Forelimb muscle (tissue), 1 donor: Measurements from ENCODE around the gene GGT5. TPM values are rescaled to one million over a fixed set of nuclear protein-coding genes. Genes with fewer than 3 reads are reported as not detected.
"Not testable (repeated sequence)": the region's sequence is repeated elsewhere in the genome, so short reads cannot be mapped to it uniquely, and the experiment has no call there.

Source experiments
- DNase-seq: peaks from one replicate; pipeline ENCODE4 v3.0.0-alpha.2; 2013; ENCODE audit warnings: low read depth
- polyA plus RNA-seq: library from polyadenylated mRNA; unstranded; fragments of 120-200 nt; gene quantifications from one replicate; pipeline ENCODE4 v1.2.1, GENCODE V29; 2013; ENCODE audit not compliant: insufficient read length

The GGT5 gene
- polyA plus RNA-seq, result 10.8 TPM

- DNase-seq, result not testable (repeated sequence)
Measured at GRCh38 chr22:24245030-24245431, at the start of gene GGT5. GGT5 (minus strand) TSS chr22:24245082; CDS start chr22:24244725, 357 bp downstream.

- DNase-seq, result not testable (repeated sequence)
Measured at GRCh38 chr22:24292202-24292830, 47.4 kb upstream of the GGT5 start.

- DNase-seq, result no peak
Measured at GRCh38 chr22:24291515-24292201, 46.8 kb upstream of the GGT5 start.

GRCh38 chr22:24290459-24290858, 45.6 kb upstream of the GGT5 start:
- DNase-seq, result no peak

- DNase-seq, result no peak
Measured at GRCh38 chr22:24289741-24290163, 44.9 kb upstream of the GGT5 start.

GRCh38 chr22:24289114-24289513, 44.2 kb upstream of the GGT5 start:
- DNase-seq, result peak; percentile 83

- not testable (repeated sequence) for DNase-seq
Measured at GRCh38 chr22:24287801-24288200, 42.9 kb upstream of the GGT5 start.

GRCh38 chr22:24287212-24287611, 42.3 kb upstream of the GGT5 start:
- DNase-seq, result not testable (repeated sequence)

- DNase-seq, result no peak
Measured at GRCh38 chr22:24285245-24285644, 40.4 kb upstream of the GGT5 start.

- DNase-seq, result no peak
Measured at GRCh38 chr22:24284747-24285203, 39.9 kb upstream of the GGT5 start.

- no peak for DNase-seq
Measured at GRCh38 chr22:24282401-24282800, 37.5 kb upstream of the GGT5 start.

GRCh38 chr22:24280363-24280762, 35.5 kb upstream of the GGT5 start:
- DNase-seq, result not testable (repeated sequence)

- not testable (repeated sequence) for DNase-seq
Measured at GRCh38 chr22:24274696-24275405, 30.0 kb upstream of the GGT5 start.

- not testable (repeated sequence) for DNase-seq
Measured at GRCh38 chr22:24273906-24274305, 29.0 kb upstream of the GGT5 start.

GRCh38 chr22:24273031-24273430, 28.1 kb upstream of the GGT5 start:
- DNase-seq, result not testable (repeated sequence)

GRCh38 chr22:24271386-24271854, 26.5 kb upstream of the GGT5 start:
- DNase-seq, result no peak

GRCh38 chr22:24270556-24271385, 25.9 kb upstream of the GGT5 start, which contains the start of gene SPECC1L:
SPECC1L (plus strand) TSS chr22:24270831; CDS start chr22:24302232, 31,401 bp downstream.
- no peak for DNase-seq

- not testable (repeated sequence) for DNase-seq
Measured at GRCh38 chr22:24266495-24266894, 21.6 kb upstream of the GGT5 start.

- DNase-seq, result no peak
Measured at GRCh38 chr22:24265734-24266133, 20.9 kb upstream of the GGT5 start.

- not testable (repeated sequence) for DNase-seq
Measured at GRCh38 chr22:24264329-24264896, 19.5 kb upstream of the GGT5 start.

GRCh38 chr22:24263479-24263878, 18.6 kb upstream of the GGT5 start:
- not testable (repeated sequence) for DNase-seq
